ENCODE measurements around the gene CALML6. TPM values are rescaled to one million over a fixed set of nuclear protein-coding genes. Genes with fewer than 3 reads are reported as not detected.

CALML6 gene
- total and polyA plus RNA-seq, 10 of the 15 experiments (the other 5 are each of a cell fraction or from before 2014, with no cell fraction given): 0.07 to 1.3 (median 0.21) TPM; not detected in 5

- TF ChIP-seq IRF5 (IDR thresholded peaks at IDR 0.05; ENCODE audit: borderline replicate concordance): no peak
- peak in 1 of 2 experiments; percentile 65; a peak in 1 of 3 replicates for TF ChIP-seq EGR1 (IDR thresholded peaks at IDR 0.05; ENCODE audit: borderline replicate concordance in 1 of 2, low read depth in 2 of 2, low read length in 2 of 2)
- no peak for TF ChIP-seq MYB (IDR thresholded peaks at IDR 0.05; ENCODE audit: borderline replicate concordance, low read depth, low read length)
- peak in 1 of 2 experiments; percentile 21; a peak in 1 of 4 replicates for TF ChIP-seq BHLHE40 (IDR thresholded peaks at IDR 0.05; ENCODE audit: borderline replicate concordance in 1 of 2, low read depth in 2 of 2, low read length in 1 of 2)
- no peak for TF ChIP-seq ZBED1 (IDR thresholded peaks at IDR 0.05; ENCODE audit: borderline replicate concordance)
- TF ChIP-seq SREBF1 (IDR thresholded peaks at IDR 0.05; ENCODE audit: low read length): no peak
- no peak for TF ChIP-seq DPF2 (IDR thresholded peaks at IDR 0.05)
- TF ChIP-seq REST (IDR thresholded peaks at IDR 0.05; ENCODE audit: low read depth, low read length): no peak
- TF ChIP-seq STAT3 (IDR thresholded peaks at IDR 0.05; ENCODE audit: low read depth, low read length): no peak
- TF ChIP-seq CHD1 (IDR thresholded peaks at IDR 0.05; ENCODE audit: low read depth, low read length): no peak
- no peak for TF ChIP-seq ZNF24 (IDR thresholded peaks at IDR 0.05)
Observed at GRCh38 chr1:1891349-1892078, 23.5 kb upstream of the CALML6 start (continued).

Measured in GM12878 (cell line).